ENCODE data around the gene PRKCE. TPM values are rescaled to one million over a fixed set of nuclear protein-coding genes. Genes with fewer than 3 reads are reported as not detected.

PRKCE gene
- total and polyA plus RNA-seq, 2 of the 8 experiments (the other 6 are each of a cell fraction or from before 2014, with no cell fraction given): 0.54 to 2.1 TPM

DNA sequence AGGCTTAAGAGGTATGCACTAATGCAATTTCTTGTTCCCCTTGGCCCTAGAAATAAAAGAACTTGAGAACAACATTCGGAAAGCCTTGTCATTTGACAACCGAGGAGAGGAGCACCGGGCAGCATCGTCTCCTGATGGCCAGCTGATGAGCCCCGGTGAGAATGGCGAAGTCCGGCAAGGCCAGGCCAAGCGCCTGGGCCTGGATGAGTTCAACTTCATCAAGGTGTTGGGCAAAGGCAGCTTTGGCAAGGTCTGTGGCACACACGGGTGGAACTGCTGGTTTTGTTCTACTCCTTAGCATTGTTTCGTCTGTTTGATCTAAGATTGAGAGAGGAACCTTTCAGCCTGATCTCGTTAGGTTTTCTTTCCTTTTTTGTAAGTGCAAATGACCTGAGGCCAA is 355.9 kb downstream of the PRKCE start (continued):
- TF ChIP-seq, protein P1, sequence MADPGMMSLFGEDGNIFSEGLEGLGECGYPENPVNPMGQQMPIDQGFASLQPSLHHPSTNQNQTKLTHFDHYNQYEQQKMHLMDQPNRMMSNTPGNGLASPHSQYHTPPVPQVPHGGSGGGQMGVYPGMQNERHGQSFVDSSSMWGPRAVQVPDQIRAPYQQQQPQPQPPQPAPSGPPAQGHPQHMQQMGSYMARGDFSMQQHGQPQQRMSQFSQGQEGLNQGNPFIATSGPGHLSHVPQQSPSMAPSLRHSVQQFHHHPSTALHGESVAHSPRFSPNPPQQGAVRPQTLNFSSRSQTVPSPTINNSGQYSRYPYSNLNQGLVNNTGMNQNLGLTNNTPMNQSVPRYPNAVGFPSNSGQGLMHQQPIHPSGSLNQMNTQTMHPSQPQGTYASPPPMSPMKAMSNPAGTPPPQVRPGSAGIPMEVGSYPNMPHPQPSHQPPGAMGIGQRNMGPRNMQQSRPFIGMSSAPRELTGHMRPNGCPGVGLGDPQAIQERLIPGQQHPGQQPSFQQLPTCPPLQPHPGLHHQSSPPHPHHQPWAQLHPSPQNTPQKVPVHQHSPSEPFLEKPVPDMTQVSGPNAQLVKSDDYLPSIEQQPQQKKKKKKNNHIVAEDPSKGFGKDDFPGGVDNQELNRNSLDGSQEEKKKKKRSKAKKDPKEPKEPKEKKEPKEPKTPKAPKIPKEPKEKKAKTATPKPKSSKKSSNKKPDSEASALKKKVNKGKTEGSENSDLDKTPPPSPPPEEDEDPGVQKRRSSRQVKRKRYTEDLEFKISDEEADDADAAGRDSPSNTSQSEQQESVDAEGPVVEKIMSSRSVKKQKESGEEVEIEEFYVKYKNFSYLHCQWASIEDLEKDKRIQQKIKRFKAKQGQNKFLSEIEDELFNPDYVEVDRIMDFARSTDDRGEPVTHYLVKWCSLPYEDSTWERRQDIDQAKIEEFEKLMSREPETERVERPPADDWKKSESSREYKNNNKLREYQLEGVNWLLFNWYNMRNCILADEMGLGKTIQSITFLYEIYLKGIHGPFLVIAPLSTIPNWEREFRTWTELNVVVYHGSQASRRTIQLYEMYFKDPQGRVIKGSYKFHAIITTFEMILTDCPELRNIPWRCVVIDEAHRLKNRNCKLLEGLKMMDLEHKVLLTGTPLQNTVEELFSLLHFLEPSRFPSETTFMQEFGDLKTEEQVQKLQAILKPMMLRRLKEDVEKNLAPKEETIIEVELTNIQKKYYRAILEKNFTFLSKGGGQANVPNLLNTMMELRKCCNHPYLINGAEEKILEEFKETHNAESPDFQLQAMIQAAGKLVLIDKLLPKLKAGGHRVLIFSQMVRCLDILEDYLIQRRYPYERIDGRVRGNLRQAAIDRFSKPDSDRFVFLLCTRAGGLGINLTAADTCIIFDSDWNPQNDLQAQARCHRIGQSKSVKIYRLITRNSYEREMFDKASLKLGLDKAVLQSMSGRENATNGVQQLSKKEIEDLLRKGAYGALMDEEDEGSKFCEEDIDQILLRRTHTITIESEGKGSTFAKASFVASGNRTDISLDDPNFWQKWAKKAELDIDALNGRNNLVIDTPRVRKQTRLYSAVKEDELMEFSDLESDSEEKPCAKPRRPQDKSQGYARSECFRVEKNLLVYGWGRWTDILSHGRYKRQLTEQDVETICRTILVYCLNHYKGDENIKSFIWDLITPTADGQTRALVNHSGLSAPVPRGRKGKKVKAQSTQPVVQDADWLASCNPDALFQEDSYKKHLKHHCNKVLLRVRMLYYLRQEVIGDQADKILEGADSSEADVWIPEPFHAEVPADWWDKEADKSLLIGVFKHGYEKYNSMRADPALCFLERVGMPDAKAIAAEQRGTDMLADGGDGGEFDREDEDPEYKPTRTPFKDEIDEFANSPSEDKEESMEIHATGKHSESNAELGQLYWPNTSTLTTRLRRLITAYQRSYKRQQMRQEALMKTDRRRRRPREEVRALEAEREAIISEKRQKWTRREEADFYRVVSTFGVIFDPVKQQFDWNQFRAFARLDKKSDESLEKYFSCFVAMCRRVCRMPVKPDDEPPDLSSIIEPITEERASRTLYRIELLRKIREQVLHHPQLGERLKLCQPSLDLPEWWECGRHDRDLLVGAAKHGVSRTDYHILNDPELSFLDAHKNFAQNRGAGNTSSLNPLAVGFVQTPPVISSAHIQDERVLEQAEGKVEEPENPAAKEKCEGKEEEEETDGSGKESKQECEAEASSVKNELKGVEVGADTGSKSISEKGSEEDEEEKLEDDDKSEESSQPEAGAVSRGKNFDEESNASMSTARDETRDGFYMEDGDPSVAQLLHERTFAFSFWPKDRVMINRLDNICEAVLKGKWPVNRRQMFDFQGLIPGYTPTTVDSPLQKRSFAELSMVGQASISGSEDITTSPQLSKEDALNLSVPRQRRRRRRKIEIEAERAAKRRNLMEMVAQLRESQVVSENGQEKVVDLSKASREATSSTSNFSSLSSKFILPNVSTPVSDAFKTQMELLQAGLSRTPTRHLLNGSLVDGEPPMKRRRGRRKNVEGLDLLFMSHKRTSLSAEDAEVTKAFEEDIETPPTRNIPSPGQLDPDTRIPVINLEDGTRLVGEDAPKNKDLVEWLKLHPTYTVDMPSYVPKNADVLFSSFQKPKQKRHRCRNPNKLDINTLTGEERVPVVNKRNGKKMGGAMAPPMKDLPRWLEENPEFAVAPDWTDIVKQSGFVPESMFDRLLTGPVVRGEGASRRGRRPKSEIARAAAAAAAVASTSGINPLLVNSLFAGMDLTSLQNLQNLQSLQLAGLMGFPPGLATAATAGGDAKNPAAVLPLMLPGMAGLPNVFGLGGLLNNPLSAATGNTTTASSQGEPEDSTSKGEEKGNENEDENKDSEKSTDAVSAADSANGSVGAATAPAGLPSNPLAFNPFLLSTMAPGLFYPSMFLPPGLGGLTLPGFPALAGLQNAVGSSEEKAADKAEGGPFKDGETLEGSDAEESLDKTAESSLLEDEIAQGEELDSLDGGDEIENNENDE (IDR thresholded peaks at IDR 0.05; ENCODE audit: insufficient replicate concordance, low read length): no peak
- TF ChIP-seq CREB1 (IDR thresholded peaks at IDR 0.05) (no peak), CHD1 (IDR thresholded peaks at IDR 0.05; ENCODE audit: low read depth, low read length) (no peak), EZH2 (IDR thresholded peaks at IDR 0.05; ENCODE audit: low read depth, low read length, severe bottlenecking) (no peak), JUN (IDR thresholded peaks at IDR 0.05; ENCODE audit: low read depth, low read length) (no peak)
